ENCODE results near the gene CRK. TPM values are rescaled to one million over a fixed set of nuclear protein-coding genes. Genes with fewer than 3 reads are reported as not detected.

CRK gene
- total RNA-seq, 1 donor from 2014 or later: 57.1 TPM

DNA sequence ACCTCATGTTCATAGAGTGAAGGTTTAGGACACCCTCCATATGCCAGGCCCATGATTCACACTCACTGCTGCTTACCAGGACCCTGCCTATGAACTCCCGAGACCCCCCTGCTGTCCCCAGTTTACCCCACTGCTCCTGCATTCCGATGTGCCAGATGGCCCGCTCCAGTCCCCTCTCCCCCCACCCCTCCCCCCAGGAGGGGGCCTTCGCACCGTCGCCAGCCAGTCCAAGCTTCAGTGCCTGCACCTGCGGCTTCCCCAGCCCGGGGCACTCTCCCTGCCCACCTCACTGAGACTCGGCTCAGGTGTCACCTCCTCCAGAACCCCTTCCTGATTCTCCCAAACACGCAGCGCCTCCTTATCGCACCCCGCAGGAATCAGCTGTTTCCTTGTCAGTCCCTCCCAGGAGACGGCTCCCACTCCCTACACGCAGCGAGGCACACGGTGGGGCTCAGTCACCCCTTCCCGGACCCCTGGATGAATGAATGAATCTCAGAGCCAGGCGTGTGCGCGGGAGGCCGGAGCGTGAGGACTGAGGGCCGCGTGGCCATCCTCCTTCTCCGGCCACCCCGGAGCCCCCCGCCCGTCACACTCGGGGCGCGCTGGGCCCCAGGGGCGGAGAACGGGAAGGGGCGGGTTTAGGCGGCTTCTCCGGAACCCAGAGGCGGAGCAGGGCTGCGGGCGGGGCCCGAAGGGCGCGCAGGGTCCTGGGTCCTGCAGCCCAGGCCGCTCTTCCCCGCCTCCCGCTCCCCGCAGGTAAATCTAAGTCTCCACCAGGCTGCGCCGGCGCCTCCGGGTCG, 34.8 kb upstream of the CRK start:
- Mint-ChIP-seq H3K4me1 (ENCODE audit: unreplicated experiment) (peaks cover 49% of the 10 kb centered on the region), H3K36me3 (ENCODE audit: unreplicated experiment) (no peaks in the 10 kb centered on the region), H3K4me3 (ENCODE audit: unreplicated experiment) (peak overlapping the region; percentile 82), H3K27me3 (ENCODE audit: unreplicated experiment) (no peaks in the 10 kb centered on the region), H3K27ac (ENCODE audit: unreplicated experiment) (peak overlapping the region; percentile 77), H3K9me3 (ENCODE audit: unreplicated experiment) (no peaks in the 10 kb centered on the region)
- no peak for DNase-seq (ENCODE audit: extremely low spot score, unreplicated experiment)
- no peak for TF ChIP-seq CTCF (IDR thresholded peaks at IDR 0.05)

- Mint-ChIP-seq H3K27me3 (ENCODE audit: unreplicated experiment) (no peaks in the 10 kb centered on the region), H3K9me3 (ENCODE audit: unreplicated experiment) (no peaks in the 10 kb centered on the region), H3K4me1 (ENCODE audit: unreplicated experiment) (peaks cover 48% of the 10 kb centered on the region), H3K27ac (ENCODE audit: unreplicated experiment) (peak overlapping the region; percentile 81), H3K36me3 (ENCODE audit: unreplicated experiment) (no peaks in the 10 kb centered on the region), H3K4me3 (ENCODE audit: unreplicated experiment) (peak overlapping the region; percentile 68)
- DNase-seq (ENCODE audit: extremely low spot score, unreplicated experiment): no peak
- no peak for TF ChIP-seq CTCF (IDR thresholded peaks at IDR 0.05)
These were observed 32.8 kb upstream of the CRK start for GRCh38 chr17:1488826-1489270.

DNA sequence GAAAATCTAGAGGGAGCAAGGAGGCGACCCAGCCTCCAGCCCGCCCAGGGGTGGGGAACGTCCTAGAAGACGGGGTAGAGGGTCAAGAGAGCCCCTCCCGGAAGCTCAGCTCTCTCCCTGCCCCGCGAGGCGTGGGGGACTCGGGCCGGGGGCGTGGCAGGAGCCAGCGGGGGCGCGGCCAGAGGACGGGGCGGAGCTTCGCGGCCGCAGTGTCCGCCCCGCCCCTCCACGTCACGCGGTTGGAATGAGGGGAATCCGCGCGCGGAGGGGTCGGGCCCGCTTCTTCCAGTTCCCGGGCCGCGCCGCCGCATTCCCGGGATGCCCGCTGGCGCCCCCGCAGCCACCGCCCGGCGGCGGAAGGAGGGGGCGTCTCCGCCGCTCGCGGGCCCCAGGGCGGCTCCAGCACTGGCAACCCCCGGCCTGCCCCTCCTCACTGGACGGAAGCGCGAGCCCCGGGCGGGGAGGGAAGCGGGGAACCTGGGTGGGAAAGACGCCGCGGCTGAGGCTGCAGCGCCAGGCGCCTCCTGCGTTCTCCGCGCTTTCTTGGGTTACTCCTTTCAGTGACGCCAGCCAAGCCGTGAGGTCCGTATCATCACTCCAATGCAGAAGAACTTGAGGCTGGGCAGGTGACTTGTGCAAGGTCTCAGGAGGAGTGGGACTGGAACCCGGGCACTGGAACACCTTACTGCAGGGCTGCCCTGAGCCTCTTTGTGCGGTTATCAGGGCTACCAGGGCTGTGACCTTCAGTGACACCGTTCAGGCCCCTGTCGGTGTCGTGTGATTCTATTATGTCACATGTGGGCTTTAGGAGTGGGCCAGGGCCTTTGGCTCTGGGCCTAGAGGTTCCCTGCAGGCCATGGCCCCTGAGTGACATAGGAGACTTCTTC, 32.1 kb upstream of the CRK start:
- H3K27ac Mint-ChIP-seq (ENCODE audit: unreplicated experiment): peak overlapping the region; percentile 90
- peaks cover 44% of the 10 kb centered on the region for H3K4me1 Mint-ChIP-seq (ENCODE audit: unreplicated experiment)
- no peaks in the 10 kb centered on the region for H3K27me3 Mint-ChIP-seq (ENCODE audit: unreplicated experiment)
- H3K9me3 Mint-ChIP-seq (ENCODE audit: unreplicated experiment): no peaks in the 10 kb centered on the region
- H3K36me3 Mint-ChIP-seq (ENCODE audit: unreplicated experiment): peaks cover 3% of the 10 kb centered on the region
- no peak for TF ChIP-seq CTCF (IDR thresholded peaks at IDR 0.05)
- H3K4me3 Mint-ChIP-seq (ENCODE audit: unreplicated experiment): peak overlapping the region; percentile 68
- DNase-seq (ENCODE audit: extremely low spot score, unreplicated experiment): peak; percentile 97

GRCh38 chr17:1486802-1487695, 31.0 kb upstream of the CRK start:
- no peaks in the 10 kb centered on the region for H3K9me3 Mint-ChIP-seq (ENCODE audit: unreplicated experiment)
- peaks cover 6% of the 10 kb centered on the region for H3K36me3 Mint-ChIP-seq (ENCODE audit: unreplicated experiment)
- peaks cover 40% of the 10 kb centered on the region for H3K4me1 Mint-ChIP-seq (ENCODE audit: unreplicated experiment)
- DNase-seq (ENCODE audit: extremely low spot score, unreplicated experiment): peak; percentile 91
- H3K27ac Mint-ChIP-seq (ENCODE audit: unreplicated experiment): peak overlapping the region; percentile 90
- H3K4me3 Mint-ChIP-seq (ENCODE audit: unreplicated experiment): peak overlapping the region; percentile 67
- no peak for TF ChIP-seq CTCF (IDR thresholded peaks at IDR 0.05)
- H3K27me3 Mint-ChIP-seq (ENCODE audit: unreplicated experiment): no peaks in the 10 kb centered on the region
